Liver (tissue), 9 donors: Measurements from ENCODE around the gene SMG6. TPM values are rescaled to one million over a fixed set of nuclear protein-coding genes. Genes with fewer than 3 reads are reported as not detected.
A peak's percentile ranks its signal among the peaks of the same experiment; 100 is the strongest.

ENCODE experiments used
- DNase-seq: peaks from one replicate; pipeline ENCODE4 v3.0.0-alpha.2; 2017; ENCODE audit warnings: low spot score
- H3K27ac ChIP-seq, 2 donors: one replicate each; pipeline ENCODE4 v1.7.0; 2013; ENCODE audit warnings: inconsistent platforms in 2 of 2, low read length in 2 of 2, control low read depth in 1 of 2, low read depth in 1 of 2, mild to moderate bottlenecking in 1 of 2
- H3K27me3 ChIP-seq, 4 donors: one replicate each; pipeline versions ENCODE4 v1.6.1 to v1.7.0; 2013; ENCODE audit warnings: low read length in 3 of 4, inconsistent platforms in 1 of 4, mild to moderate bottlenecking in 1 of 4, moderate library complexity in 1 of 4; ENCODE audit not compliant: control insufficient read depth in 4 of 4, insufficient read depth in 4 of 4
- H3K36me3 ChIP-seq, 4 donors: one replicate each; pipeline versions ENCODE4 v1.6.1 to v1.7.0; 2013; ENCODE audit warnings: low read length in 3 of 4, mild to moderate bottlenecking in 3 of 4, low read depth in 1 of 4, moderate library complexity in 1 of 4; ENCODE audit not compliant: control insufficient read depth in 4 of 4, insufficient read depth in 3 of 4
- H3K4me1 ChIP-seq, 4 donors: one replicate each; pipeline versions ENCODE4 v1.6.1 to v1.7.0; 2013; ENCODE audit warnings: low read length in 3 of 4, mild to moderate bottlenecking in 3 of 4, moderate library complexity in 1 of 4; ENCODE audit not compliant: control insufficient read depth in 4 of 4, insufficient read depth in 4 of 4
- H3K4me3 ChIP-seq, 3 donors: one replicate each; pipeline versions ENCODE4 v1.6.1 to v1.7.0; 2013; ENCODE audit warnings: low read length in 3 of 3, control low read depth in 1 of 3, low read depth in 1 of 3, mild to moderate bottlenecking in 1 of 3
- H3K9ac ChIP-seq, 2 donors: one replicate each; pipeline ENCODE4 v1.7.0; 2013; ENCODE audit warnings: low read length in 2 of 2, mild to moderate bottlenecking in 2 of 2, moderate library complexity in 2 of 2, control low read depth in 1 of 2, low read depth in 1 of 2
- H3K9me3 ChIP-seq, 4 donors: one replicate each; pipeline versions ENCODE4 v1.6.1 to v1.7.0; 2013; ENCODE audit warnings: low read length in 3 of 4; ENCODE audit not compliant: control insufficient read depth in 4 of 4
- CTCF ChIP-seq: fragments of 150-350 bp; IDR thresholded peaks from 2 replicates; pipeline ENCODE4 v1.5.1; 2017; ENCODE audit warnings: improper control_type of control experiment, low read depth, low read length; ENCODE audit not compliant: missing input control
- HNF4A ChIP-seq, 2 donors: conservative IDR thresholded peaks; 2 replicates each; pipeline ENCODE4 v1.6.1; 2016; ENCODE audit warnings: antibody characterized with exemption in 2 of 2, mild to moderate bottlenecking in 2 of 2
- RAD21 ChIP-seq, 2 donors: IDR thresholded peaks; 2 replicates each; pipeline ENCODE4 v1.6.1; 2016; ENCODE audit warnings: antibody characterized with exemption in 2 of 2, mild to moderate bottlenecking in 2 of 2
- REST ChIP-seq: IDR thresholded peaks from 2 replicates; pipeline ENCODE4 v1.6.1; 2016; ENCODE audit warnings: antibody characterized with exemption, mild to moderate bottlenecking
- RXRA ChIP-seq, 2 donors: IDR thresholded peaks; 2 replicates each; pipeline ENCODE4 v1.6.1; 2017 to 2018; ENCODE audit warnings: antibody characterized with exemption in 2 of 2, mild to moderate bottlenecking in 1 of 2
- WGBS: extraction: QIAGEN DNeasy Blood & Tissue Kit; methylation state at CpG from one replicate; pipeline ENCODE4 v1.1.7; 2013; 5-methylcytosine and 5-hydroxymethylcytosine counted together
- polyA plus RNA-seq, 2 donors: library from polyadenylated mRNA; stranded (reverse) in 1 of 2; unstranded in 1 of 2; fragments of 200-250 nt in 1 of 2; fragments of >200 nt in 1 of 2; fragmentation: Nextera tagmentation in 1 of 2; extraction: Ambion mirVana in 1 of 2; gene quantifications; one replicate each; pipeline versions ENCODE4 v1.2.1 to v1.2.3, GENCODE V29; 2013 to 2015
- total RNA-seq, 2 donors: library from RNA; depleted of rRNA; stranded (reverse); fragments of >200 nt; gene quantifications; one replicate each; pipeline ENCODE4 v1.2.3, GENCODE V29; 2014
- donor health status: healthy.
- donor health status: healthy.
- donor health status: healthy.
- donor health status: healthy.
- donor health status: healthy.

Gene SMG6
- total and polyA plus RNA-seq, 4 donors, result 4.9 to 12.0 (median 8.2) TPM

DNA sequence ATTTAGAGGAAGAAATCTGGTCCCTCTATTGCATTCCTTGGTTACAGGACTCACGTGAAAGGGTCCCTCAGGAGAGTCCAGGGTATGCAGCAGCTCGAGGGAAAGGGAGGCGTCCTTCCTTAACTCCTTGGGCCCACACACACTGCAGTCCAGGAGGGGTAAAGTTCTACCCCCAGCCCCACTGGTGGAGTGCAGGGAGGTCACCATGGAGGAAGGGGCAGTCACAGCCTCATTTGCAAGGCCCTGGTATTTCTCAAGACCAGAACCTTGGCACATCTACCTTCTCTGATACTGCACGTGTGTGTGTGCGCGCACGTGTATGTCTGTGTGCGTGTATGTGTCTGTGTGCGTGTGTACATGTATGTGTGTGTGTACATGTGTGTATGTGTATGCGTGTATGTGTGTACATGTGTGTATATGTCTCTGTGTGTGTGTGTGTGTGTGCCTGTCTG lies 237.6 kb downstream of the SMG6 start (continued):
- no peak for TF ChIP-seq REST

DNA sequence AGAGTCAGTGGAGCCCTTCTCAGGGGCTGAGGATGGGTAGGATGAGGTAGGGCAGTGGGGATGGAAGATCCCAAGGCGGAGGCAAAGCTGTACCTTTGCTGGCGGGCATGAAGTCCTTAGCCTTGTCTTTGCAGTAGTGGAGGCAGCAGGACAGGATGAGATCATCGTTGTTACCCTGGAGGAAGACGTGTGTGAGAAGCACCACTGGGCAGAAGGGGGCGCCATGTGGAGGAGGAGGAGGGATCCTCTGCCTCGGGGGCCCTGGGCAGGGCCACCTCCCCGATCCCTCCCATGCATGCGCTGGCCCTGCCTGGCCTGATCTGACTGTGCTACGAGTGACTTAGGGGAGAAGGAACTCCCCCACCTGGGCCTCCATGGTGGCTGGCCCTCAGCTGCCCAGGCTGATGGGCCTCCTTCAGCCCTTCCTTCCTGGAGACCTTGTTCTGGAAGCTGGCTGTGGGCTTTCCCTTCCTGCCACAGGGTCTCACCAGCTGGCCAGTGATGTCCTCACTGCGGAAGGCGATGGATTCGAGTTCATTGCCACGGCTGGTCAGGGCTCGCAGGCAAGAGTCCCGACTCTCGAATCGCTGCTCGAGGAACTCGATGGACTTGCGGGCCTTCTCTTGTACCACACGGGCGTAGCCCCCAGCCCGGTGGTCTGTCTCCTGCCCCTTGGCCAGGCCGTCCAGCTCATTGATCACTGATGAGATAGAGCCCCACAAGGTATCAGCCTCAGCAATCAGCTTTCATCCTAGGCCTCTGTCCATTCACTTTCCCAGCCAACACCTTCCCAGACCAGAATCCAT lies 238.4 kb downstream of the SMG6 start:
- Histone ChIP-seq H3K4me3 (no peak overlapping the region), H3K27me3 (no peaks in the 10 kb centered on the region), H3K27ac (peak overlapping the region; percentile 22 to 54), H3K9me3 (no peaks in the 10 kb centered on the region), H3K4me1 (peaks cover 3 to 38% (median 20%) of the 10 kb centered on the region in 4 donors), H3K9ac (no peak overlapping the region), H3K36me3 (peaks cover 2 to 10% (median 4%) of the 10 kb centered on the region in 4 donors)
- WGBS, result 89% methylated on average over 24 of the region's 24 CpGs
- no peak for TF ChIP-seq HNF4A (conservative IDR thresholded peaks at IDR 0.05)
- TF ChIP-seq RAD21 (IDR thresholded peaks at IDR 0.05), result peak in 1 of 2 donors; percentile 26
- peak; percentile 14 for TF ChIP-seq CTCF
- DNase-seq, result no peak

GRCh38 chr17:2064520-2064971 lies 239.0 kb downstream of the SMG6 start:
- peak overlapping the region; percentile 22 to 54 for H3K27ac ChIP-seq
- H3K27me3 ChIP-seq, result no peaks in the 10 kb centered on the region
- TF ChIP-seq RXRA (IDR thresholded peaks at IDR 0.05) (peak in 1 of 2 donors; percentile 41), REST (no peak)
- no peak overlapping the region for H3K4me3 ChIP-seq
- H3K9ac ChIP-seq, result no peak overlapping the region
- H3K36me3 ChIP-seq, result peaks cover 2 to 10% (median 6%) of the 10 kb centered on the region in 4 donors
- WGBS, result 79% methylated on average over 6 of the region's 6 CpGs
- no peak for DNase-seq
- H3K4me1 ChIP-seq, result peaks cover 0 to 32% (median 17%) of the 10 kb centered on the region in 4 donors
- H3K9me3 ChIP-seq, result no peaks in the 10 kb centered on the region
